ENCODE results near the gene AKR1B15.

The AKR1B15 gene

GRCh38 chr7:134510646-134511045 lies 38.3 kb upstream of the AKR1B15 start:
- TF ChIP-seq CTCF (IDR thresholded peaks at IDR 0.05) (no peak), ZFX (IDR thresholded peaks at IDR 0.05; ENCODE audit: borderline replicate concordance) (no peak)
- no peak overlapping the region for H3K27ac ChIP-seq

- TF ChIP-seq CTCF (IDR thresholded peaks at IDR 0.05) (no peak), ZFX (IDR thresholded peaks at IDR 0.05; ENCODE audit: borderline replicate concordance) (no peak)
- H3K27ac ChIP-seq: no peak overlapping the region
These were observed 36.6 kb upstream of the AKR1B15 start for GRCh38 chr7:134512271-134512670.

GRCh38 chr7:134513169-134513752 lies 35.6 kb upstream of the AKR1B15 start:
- no peak for TF ChIP-seq ZFX (IDR thresholded peaks at IDR 0.05; ENCODE audit: borderline replicate concordance)
- TF ChIP-seq CTCF (IDR thresholded peaks at IDR 0.05): peak; percentile 81
- H3K27ac ChIP-seq: no peak overlapping the region

GRCh38 chr7:134514106-134514505 lies 34.8 kb upstream of the AKR1B15 start:
- TF ChIP-seq CTCF (IDR thresholded peaks at IDR 0.05) (no peak), ZFX (IDR thresholded peaks at IDR 0.05; ENCODE audit: borderline replicate concordance) (no peak)
- H3K27ac ChIP-seq: no peak overlapping the region

- TF ChIP-seq ZFX (IDR thresholded peaks at IDR 0.05; ENCODE audit: borderline replicate concordance) (no peak), CTCF (IDR thresholded peaks at IDR 0.05) (peak; percentile 94)
- no peak overlapping the region for H3K27ac ChIP-seq
These were observed 34.2 kb upstream of the AKR1B15 start for GRCh38 chr7:134514663-134515062.

- no peak overlapping the region for H3K27ac ChIP-seq
- TF ChIP-seq CTCF (IDR thresholded peaks at IDR 0.05) (no peak), ZFX (IDR thresholded peaks at IDR 0.05; ENCODE audit: borderline replicate concordance) (no peak)
These were observed 33.1 kb upstream of the AKR1B15 start for GRCh38 chr7:134515569-134516468.

- H3K27ac ChIP-seq: no peak overlapping the region
- no peak for TF ChIP-seq ZFX (IDR thresholded peaks at IDR 0.05; ENCODE audit: borderline replicate concordance)
- peak; percentile 42 for TF ChIP-seq CTCF (IDR thresholded peaks at IDR 0.05)
These were observed 28.8 kb upstream of the AKR1B15 start for GRCh38 chr7:134520130-134520529.

Measured in 22Rv1 (cell line).